Measurements from ENCODE around the gene CA10.
A peak's percentile ranks its signal among the peaks of the same experiment; 100 is the strongest.

Gene CA10

DNA sequence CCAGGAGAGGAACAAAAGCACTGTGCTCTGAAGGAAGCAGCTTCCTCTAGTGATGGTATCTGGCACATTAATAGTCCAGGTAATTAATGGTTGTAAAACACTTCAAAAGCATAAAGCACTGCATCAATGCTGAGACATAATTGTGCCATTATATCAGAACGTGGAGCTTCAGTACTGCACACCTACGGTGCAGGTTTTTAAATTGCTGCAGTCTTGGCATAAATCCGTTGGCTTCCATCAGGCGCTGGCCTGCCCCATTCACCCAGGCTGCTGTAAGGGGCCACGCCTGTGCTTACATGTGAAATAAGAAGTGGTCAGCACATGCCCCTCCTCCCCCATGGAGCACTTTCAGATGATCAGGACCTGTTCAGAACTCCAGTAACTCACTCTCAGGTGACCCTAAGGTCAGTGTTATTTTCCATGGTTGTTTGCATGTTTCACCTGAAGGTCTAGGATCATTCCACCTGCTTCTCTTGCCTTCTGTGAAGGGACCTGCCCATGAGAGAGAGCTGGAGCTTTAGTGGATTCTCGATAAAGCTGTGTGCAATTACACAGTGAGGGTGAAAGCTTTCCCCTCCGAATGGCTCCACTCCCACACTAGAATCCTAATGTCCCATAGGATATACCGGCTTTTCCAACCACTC lies 345.3 kb downstream of the CA10 start:
- peak; percentile 68 for DNase-seq

- DNase-seq, result no peak
Observed at GRCh38 chr17:51807460-51807859, 351.1 kb downstream of the CA10 start.

DNA sequence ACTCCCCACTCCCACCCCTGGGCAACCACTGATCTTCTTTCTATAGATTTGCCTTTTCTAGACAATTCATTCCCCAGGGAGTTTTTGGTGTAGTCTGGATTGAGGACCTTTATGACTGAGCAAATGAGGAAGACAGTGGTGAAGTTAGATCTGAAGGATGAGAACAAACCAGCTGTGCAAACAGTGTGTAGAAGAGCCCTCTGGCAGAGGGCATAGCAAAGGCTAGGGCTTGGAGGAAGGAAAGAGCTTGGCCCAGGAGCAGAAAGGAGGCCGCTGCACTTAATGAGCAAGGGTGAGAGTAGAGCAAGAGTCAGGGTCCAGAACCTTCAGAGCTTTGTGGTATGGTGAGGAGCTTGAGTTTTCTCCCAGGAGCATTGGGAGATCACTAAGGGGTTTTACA lies 352.7 kb downstream of the CA10 start:
- DNase-seq, result peak; percentile 43

DNA sequence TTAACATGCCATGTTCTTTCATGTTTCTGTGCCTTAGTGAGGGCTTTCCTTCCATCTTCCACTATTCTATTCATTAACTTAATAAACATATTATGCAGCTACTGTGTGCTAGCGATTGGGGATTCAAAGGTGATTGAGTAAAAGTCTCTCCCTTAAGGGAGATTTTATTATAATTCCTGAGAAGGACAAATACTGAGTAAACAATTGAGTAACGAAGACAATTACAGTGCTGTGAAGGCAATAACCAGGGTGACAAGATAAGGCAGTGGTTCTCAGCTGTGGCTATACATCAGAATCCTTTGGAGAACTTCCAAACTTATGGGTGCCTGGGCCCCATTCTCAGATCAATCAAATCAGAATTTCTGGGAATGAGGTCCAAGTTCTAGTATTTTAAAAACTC lies 353.3 kb downstream of the CA10 start:
- no peak for DNase-seq

DNA sequence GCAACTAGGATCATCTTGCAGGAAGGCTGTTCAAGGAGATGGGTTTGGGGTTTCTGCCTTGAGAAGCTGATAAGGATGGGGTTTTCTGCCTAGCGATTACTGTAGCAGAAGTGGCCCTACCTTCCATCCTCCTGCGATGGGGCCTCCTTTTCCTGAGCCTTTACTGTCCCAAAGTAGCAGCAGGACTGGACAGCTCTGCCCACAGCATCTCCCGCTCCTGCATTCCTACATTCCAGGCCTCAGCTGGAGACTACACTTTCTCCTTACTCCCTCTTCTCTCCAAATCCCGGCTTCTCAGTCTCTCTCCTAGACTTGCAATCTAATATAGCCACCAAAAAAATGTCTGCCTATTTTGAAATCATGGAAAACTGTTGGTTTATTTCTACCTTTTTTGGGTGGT lies 355.4 kb downstream of the CA10 start:
- DNase-seq, result no peak

DNA sequence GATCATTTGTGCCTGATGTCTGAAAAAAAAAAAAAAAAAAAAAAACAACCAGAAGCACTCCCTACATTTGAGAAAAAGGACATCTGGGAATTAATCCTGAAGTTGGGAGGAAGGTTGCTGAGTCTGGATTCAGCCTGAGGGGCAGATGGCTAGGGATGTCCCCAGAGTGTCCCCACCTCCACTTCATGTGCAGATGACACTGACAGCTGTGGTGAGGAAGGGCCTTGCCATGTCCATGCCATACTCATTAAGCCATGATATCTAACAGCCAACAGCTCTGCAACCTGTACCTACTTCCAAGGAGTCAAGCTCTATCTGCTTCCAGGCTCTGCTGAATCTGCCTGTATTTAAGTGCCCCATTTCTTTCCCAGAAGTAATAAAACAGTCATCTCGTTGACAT lies 356.0 kb downstream of the CA10 start:
- DNase-seq, result no peak

DNA sequence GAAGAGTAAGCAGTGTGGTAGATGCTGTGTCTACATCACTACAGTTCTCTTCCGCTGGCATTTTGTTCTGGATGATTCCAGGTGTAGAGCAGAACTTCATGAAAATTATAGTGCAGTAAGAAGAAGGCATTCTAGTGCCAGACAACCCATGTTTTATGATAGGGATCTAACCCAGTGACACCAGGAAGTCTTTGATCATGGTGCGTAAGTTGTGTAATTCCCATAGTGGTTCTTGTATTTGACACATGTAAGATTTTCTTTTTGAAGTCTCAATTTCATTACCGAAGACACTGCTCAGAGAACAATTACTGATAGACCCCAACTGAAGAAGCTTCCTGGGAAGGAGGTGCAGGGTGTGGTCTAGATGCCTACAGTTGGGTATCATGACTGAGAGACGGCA lies 356.9 kb downstream of the CA10 start:
- no peak for DNase-seq

DNA sequence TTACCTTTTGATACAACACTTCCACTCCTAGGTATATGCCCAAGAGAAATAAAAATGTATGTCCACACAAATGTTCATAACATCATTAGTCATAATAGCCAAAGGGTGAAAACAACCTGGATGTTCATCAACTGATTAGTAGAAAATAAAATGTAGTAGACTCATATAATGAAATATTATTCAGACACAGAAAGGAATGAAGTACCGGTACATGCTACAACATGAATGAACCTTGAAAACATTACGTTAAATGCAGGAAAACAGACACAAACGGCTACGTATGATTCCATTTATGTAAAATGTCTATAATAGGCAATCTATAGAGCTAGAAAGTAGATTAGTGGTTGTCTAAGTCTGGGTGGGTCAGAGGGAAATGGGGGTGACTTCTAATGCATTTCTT lies 358.5 kb downstream of the CA10 start:
- DNase-seq, result no peak

DNA sequence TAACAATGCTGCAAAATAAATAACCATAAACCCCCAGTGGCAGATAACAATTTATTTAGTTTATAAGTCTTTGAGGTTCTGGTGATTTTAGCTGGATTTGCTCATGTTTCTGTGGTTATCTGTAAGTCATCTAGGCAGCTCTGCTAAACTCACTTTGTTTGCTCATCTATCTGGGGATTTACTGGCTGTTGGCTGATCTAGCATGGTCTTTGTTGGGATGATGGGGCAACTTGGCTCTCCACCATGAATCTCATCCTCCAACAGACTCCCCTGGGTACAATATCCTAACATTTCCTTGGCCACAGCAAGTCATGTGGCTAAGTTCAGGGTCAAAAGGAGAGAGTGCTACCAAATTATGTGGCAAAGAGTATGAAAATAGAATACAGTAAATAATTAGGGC lies 359.3 kb downstream of the CA10 start:
- DNase-seq, result no peak

DNA sequence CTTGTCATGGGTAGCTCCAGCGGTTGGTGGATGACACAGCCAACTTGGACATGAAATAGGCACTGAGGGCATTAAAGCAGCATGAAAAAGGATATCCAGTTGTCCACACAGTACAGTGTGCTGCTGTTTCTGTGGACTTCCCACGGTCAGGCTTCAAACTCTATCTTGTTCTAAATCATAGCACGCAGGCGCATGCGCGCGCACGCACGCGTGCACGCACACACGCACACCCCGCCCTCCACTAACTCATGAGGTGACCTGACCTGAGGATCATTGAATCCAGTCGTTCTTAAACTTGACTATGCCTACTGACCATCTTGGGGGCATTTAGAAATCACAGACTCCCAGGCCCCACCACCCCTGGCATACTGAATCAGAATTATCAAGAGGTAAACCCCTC lies 361.4 kb downstream of the CA10 start:
- DNase-seq, result no peak

DNA sequence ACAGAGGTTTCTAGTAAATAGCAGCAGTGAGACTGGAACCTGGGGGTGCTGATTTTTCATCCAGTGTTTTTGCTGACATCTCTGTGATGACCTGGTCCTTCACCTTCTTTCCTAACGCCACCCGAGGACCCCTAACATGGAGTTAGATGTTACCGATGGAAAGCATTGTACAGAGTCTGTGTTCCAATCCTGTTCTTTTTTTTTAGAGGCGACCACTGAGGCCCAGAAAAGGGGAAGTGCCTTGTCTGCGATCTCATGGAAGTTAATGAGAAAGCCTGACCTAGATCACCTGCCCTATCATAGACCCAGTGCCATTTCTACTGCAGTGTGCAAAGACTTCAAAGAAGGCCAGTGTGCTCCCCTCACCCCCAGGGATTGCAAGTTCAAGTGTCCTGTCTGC lies 362.5 kb downstream of the CA10 start:
- DNase-seq, result no peak

- DNase-seq, result no peak
Observed at GRCh38 chr17:51795401-51795800, 363.1 kb downstream of the CA10 start.

- no peak for DNase-seq
Observed at GRCh38 chr17:51794466-51794865, 364.0 kb downstream of the CA10 start.

GRCh38 chr17:51793686-51794085 lies 364.8 kb downstream of the CA10 start:
- DNase-seq, result no peak

- no peak for DNase-seq
Observed at GRCh38 chr17:51778842-51779241, 379.7 kb downstream of the CA10 start.

DNA sequence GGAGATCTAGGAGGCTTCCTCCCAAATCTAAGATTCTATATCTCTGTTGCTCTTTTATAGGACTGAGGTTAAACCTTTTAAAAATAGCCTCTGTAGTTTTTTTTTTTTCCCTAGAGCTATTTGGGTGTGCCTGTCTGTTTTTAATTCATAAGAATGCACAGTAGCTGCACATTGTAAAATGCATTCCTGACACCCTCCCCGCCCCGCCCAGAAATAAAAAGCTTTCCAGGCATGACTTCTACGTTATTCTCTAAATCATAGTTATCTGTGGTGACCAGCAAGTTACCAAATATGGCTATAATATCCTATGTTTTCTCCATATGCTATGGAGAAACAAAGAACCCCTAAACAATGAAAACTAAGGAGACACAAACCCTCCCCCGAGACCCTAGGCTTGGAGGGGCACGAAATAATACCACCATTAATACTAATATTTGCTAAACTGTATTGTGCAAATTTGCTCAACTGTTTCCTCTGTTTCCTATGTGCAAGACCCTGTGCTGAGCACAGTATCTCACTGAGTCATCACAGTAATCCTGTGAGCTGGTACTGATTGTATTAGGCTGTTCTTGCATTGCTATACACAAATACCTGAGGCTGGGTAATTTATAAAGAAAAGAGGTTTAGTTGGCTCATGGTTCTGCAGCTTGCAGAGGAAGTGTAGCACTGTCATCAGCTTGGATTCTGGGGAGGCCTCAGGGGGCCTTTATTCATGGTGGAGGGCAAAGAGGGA lies 388.3 kb downstream of the CA10 start:
- no peak for DNase-seq

DNA sequence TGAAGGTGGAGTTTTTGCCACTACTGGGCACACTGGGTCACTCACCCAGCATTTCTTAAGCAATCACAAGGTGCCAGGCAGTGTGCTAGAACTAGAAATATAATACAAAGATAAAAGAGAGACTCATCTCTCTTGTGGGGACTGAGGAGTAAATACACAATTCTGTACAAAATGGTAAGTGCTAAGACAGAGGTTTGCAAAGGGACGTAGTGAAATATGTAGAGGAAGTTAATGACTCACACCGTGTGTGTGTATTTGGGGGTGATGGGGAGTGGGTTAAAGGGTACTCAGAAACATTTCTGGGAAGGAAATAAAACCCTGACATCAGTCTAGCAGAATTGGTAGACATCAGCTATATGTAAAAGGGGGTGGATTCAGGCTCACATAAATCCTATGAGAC lies 389.3 kb downstream of the CA10 start:
- no peak for DNase-seq

DNA sequence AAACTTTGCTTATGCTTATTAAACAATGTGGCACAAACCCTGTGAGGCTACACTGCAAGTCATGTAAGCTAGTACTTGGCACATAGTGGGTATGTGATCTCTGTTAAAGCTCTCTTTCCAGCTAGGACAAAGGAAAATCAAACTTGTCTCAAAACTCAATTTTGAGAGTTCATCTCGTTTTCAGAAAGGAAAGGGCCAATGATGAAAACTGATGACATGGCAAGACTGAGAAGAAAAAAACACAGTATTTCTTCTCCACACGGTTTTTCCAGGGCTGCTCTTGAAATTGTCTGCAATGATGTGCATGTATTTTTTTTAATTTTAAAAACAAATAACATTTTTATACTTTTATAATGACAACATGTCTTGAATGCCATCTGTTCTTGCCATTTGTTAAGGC lies 389.8 kb downstream of the CA10 start:
- DNase-seq, result no peak

DNA sequence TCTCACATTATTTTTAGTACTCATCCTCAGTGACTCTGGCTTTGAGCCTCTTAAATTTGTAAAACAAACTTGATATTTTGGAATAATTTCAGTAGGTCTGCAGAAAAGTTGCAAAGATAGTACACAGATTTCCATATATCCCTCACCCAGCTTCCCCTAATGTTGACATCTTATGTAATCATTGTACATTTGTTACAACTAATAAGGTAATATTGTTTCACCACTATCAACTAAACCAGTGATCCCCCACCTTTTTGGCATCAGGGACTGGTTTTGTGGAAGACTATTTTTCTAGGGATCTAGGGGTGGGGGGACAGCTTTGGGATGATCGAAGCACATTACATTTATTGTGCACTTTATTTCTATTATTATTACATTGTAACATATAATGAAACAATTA lies 391.2 kb downstream of the CA10 start:
- no peak for DNase-seq

DNA sequence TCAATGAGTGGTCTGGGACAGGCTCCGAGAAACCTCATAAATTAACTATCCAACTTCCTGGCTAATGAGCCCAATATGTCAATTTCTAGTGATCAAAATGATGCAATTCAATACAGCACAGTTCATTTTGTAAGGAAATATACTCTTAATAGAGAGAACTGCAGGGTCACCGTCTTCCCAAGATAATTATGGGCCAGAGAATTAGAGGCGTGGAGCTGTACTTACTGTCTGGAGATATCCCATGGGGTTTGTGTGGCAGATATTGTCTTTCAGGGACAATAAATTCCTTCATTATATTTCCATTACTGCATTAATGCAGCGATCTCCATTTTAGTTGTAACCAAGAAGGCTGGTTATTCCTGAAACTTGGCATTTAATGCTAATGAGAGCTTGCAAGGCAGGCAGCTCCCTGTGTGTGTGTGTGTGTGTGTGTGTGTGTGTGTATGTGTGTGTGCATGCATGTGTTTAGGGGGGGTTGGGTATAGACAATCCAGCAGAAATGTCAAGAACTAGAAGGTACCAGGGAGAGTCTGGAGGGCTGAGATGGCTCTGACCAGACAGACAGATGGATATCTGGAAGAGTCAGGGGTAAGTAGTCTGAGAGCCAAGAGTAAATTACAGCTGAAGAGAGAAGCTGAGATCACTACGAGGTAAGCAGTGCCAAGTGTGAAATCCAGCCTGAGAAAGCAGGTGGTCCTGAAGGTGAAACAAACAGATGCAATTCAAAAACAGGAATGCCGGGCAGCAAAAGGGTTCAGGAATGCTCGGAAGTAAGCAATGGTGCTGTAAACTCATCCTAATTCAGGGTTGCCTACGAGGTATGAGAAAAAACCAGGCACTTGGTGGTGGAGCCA lies 393.0 kb downstream of the CA10 start:
- DNase-seq, result no peak

GRCh38 chr17:51764387-51764971 lies 394.0 kb downstream of the CA10 start:
- peak; percentile 88 for DNase-seq

DNA sequence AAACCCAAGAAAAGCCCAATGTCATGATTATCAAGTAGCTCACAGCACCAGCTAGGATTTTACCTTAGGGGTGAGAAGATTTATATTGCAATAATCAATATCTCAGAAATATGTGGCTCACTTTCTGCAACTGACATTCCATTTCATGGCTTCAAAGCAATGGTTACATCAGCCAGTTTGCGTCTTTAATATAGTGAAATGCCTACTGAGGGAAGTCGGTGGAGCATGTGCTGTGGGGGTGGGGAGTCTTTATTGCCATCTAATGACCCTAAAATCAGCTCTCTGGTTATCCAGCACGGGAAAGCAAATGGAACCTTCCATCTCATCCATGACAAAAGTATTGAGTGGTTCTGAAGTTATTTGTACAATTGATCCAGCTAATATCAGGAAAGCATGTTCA lies 395.5 kb downstream of the CA10 start:
- no peak for DNase-seq

DNA sequence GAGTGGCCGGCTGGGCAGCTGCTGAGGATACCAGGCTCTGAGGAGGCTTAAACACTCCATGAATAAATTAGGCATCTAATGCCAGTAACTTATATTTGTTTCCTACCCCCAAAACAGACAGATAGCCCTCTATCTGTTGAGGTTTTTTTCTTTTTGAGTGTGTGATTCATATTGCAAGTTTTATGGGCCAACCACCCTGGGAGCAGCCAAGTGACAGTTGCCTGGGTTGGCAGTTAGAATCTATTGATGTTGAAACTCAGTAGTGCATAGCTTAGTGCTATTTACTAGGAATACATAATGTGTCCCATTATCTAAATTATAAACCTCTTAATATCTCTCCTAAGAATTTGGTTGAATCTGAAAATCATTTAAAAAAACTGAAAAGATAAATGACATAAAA lies 397.4 kb downstream of the CA10 start:
- DNase-seq, result no peak

GRCh38 chr17:51759260-51759659 lies 399.3 kb downstream of the CA10 start:
- no peak for DNase-seq

All from NCI-H774 (cell line).